LNCAP (cell line): ENCODE data around the gene MAMLD1.

Experiments used
- TF ChIP-seq, protein P1 (sequence below): fragments of 450-650 bp; IDR thresholded peaks from 2 replicates; pipeline ENCODE4 v1.5.1; 2017; ENCODE audit warnings: mild to moderate bottlenecking

The MAMLD1 gene

GRCh38 chrX:150477371-150477770 is 114.3 kb downstream of the MAMLD1 start:
- TF ChIP-seq, protein P1, sequence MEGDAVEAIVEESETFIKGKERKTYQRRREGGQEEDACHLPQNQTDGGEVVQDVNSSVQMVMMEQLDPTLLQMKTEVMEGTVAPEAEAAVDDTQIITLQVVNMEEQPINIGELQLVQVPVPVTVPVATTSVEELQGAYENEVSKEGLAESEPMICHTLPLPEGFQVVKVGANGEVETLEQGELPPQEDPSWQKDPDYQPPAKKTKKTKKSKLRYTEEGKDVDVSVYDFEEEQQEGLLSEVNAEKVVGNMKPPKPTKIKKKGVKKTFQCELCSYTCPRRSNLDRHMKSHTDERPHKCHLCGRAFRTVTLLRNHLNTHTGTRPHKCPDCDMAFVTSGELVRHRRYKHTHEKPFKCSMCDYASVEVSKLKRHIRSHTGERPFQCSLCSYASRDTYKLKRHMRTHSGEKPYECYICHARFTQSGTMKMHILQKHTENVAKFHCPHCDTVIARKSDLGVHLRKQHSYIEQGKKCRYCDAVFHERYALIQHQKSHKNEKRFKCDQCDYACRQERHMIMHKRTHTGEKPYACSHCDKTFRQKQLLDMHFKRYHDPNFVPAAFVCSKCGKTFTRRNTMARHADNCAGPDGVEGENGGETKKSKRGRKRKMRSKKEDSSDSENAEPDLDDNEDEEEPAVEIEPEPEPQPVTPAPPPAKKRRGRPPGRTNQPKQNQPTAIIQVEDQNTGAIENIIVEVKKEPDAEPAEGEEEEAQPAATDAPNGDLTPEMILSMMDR, result no peak

- TF ChIP-seq, protein P1, result no peak
These were observed 115.7 kb downstream of the MAMLD1 start for GRCh38 chrX:150478496-150479492.

DNA sequence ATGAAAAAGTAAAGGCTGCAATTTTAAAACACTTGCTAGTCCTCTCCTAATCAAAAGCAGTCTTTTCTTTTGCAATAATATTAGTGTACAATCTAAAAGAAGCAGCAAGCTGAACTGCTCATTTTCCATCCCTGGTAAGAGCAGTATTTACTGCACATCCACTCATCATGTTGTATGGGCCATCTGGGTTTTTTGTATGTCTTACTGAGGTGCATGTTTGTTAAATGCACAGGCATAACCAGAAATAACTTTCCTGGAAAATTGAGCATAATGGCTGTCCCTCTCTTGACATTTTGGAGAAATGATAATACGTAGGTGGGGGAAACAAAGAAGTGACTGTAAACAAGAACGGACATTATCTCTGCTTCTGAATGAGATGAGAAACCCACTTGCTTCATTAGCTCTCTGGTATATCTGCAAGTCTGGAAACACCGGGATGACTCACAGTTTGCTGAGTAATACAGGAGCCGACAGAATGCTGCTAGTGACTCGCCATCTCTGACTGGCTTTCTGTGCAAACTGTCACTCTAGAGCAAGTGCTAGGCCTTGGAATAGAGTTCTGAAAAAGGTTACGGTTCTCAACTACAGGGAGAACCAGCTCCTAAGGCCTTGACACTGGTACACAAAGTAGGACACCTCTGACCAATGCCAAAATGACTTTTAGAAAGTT is 119.6 kb downstream of the MAMLD1 start:
- TF ChIP-seq, protein P1, result no peak

- TF ChIP-seq, protein P1, result no peak
These were observed 120.4 kb downstream of the MAMLD1 start for GRCh38 chrX:150483356-150483985.

DNA sequence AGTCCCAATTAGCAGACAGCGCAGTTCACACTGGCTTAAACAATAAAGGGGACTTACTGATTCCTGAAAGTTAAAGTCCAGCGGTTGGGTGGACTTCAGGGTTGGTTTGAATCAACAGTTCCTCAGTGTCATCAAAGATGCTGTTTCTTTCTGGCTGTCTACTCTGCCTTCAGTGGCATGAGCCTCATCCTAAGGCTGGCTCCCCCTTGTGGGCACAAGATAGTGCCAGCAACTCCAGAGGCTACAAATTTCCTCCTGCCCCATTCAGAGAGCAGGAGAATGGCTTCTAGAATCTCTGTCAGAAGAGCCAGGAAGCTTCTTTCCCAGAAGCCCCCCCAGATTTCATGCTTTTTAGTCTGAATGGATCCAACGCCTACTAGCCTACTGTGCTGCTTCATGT is 122.9 kb downstream of the MAMLD1 start:
- TF ChIP-seq, protein P1, result peak; percentile 52

DNA sequence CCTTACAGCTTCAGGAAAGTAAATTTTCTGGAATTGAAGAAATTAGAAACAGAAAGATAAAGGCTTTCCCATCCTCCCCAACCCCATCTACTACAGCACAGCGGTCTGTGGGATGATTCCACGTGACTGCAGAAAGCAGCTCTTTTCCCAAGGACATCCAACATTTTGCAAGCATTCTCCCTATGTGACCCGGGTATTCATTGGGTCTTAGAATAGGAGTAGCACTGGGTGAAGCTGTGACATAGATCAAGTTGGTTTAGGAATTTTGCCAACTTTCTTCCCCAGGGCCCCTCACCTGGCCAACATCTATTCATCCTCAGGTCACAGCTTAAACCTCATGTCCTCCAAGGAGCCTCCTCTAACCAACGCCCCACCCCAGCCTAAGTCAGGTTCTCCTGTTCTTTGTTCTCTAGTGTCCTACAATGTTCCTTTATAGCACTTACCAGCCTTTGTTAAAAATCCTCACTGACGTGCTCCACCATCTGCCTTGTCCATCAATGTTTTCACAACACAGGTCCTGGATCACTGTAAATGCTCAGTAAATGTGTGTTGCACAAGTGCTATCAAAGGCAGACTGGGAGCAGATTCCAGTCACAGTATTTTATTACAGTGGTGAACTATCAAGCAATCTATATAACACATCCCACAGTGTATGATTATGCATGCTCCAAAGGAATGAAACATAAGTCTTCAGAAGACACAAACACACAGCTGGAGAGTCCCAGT is 124.4 kb downstream of the MAMLD1 start:
- TF ChIP-seq, protein P1, result no peak
